Activated CD8-positive, alpha-beta memory T cell treated with anti-CD3 and anti-CD28 coated beads, Interleukin-2, amount 50 U/mL, for 24 hours (primary cell): ENCODE measurements around the gene MLYCD.

Experiments used
- DNase-seq: peaks from one replicate; pipeline ENCODE4 v3.0.0-alpha.2; 2020; ENCODE audit errors: extremely low read depth

Gene MLYCD

GRCh38 chr16:83899272-83899897 lies 470 bp downstream of the MLYCD start:
- peak; percentile 3 for DNase-seq

GRCh38 chr16:83899978-83900377 lies 1.1 kb downstream of the MLYCD start:
- DNase-seq = no peak

GRCh38 chr16:83900571-83900970 lies 1.7 kb downstream of the MLYCD start:
- DNase-seq = no peak

- DNase-seq = no peak
These were observed 2.2 kb downstream of the MLYCD start for GRCh38 chr16:83901101-83901500.

GRCh38 chr16:83903751-83904150 lies 4.8 kb downstream of the MLYCD start:
- DNase-seq = no peak

GRCh38 chr16:83906683-83907082 lies 7.8 kb downstream of the MLYCD start:
- DNase-seq = no peak

- DNase-seq = no peak
These were observed 8.2 kb downstream of the MLYCD start for GRCh38 chr16:83907111-83907510.

- no peak for DNase-seq
These were observed 8.8 kb downstream of the MLYCD start for GRCh38 chr16:83907631-83908250.

- DNase-seq = no peak
These were observed 9.9 kb downstream of the MLYCD start for GRCh38 chr16:83908798-83909197.

- no peak for DNase-seq
These were observed 12.4 kb downstream of the MLYCD start for GRCh38 chr16:83911290-83911689.

- no peak for DNase-seq
These were observed 13.8 kb downstream of the MLYCD start for GRCh38 chr16:83912519-83913244.

GRCh38 chr16:83913245-83913633 lies 14.3 kb downstream of the MLYCD start:
- no peak for DNase-seq

- no peak for DNase-seq
These were observed 15.3 kb downstream of the MLYCD start for GRCh38 chr16:83914091-83914710.

- DNase-seq = no peak
These were observed 16.2 kb downstream of the MLYCD start for GRCh38 chr16:83915081-83915480.

- no peak for DNase-seq
These were observed 16.6 kb downstream of the MLYCD start for GRCh38 chr16:83915491-83915890.

- DNase-seq = no peak
These were observed 18.5 kb downstream of the MLYCD start for GRCh38 chr16:83917152-83918120.

- no peak for DNase-seq
These were observed 22.1 kb downstream of the MLYCD start for GRCh38 chr16:83920894-83921491.

- DNase-seq = no peak
These were observed 24.9 kb downstream of the MLYCD start for GRCh38 chr16:83923581-83924365.

GRCh38 chr16:83924686-83925085 lies 25.8 kb downstream of the MLYCD start:
- no peak for DNase-seq
